ENCODE data around the gene OGA. TPM values are rescaled to one million over a fixed set of nuclear protein-coding genes. Genes with fewer than 3 reads are reported as not detected.

OGA gene
- total and polyA plus RNA-seq, 10 donors = 65.7 to 234 (median 162) TPM

GRCh38 chr10:101851411-101852116 lies 33.3 kb upstream of the OGA start:
- no peak overlapping the region for H3K27ac ChIP-seq
- peaks cover 0 to 56% (median 18%) of the 10 kb centered on the region in 6 donors for H3K36me3 ChIP-seq
- 88 to 92% (median 92%) methylated on average over 4 of the region's 4 CpGs for WGBS, 5 donors
- no peak for TF ChIP-seq POLR2AphosphoS5 (IDR thresholded peaks at IDR 0.05)
- TF ChIP-seq CTCF (IDR thresholded peaks at IDR 0.05 in 8 of 11, conservative IDR thresholded peaks at IDR 0.05 in 3 of 11) = no peak
- TF ChIP-seq POLR2A (IDR thresholded peaks at IDR 0.05) = no peak
- H3K4me3 ChIP-seq = no peak overlapping the region
- H3K4me1 ChIP-seq = peaks cover 0 to 27% (median 16%) of the 10 kb centered on the region in 6 donors
- intact Hi-C loops (cut with DNase I; ENCODE audit: low total_unique reads) = no loop called here
- H3K27me3 ChIP-seq (replicated peaks in 1 of 7) = no peaks in the 10 kb centered on the region
- H3K9me3 ChIP-seq = no peaks in the 10 kb centered on the region
- DNase-seq = no peak

- H3K4me1 ChIP-seq = peaks cover 0 to 27% (median 16%) of the 10 kb centered on the region in 6 donors
- no peak overlapping the region for H3K4me3 ChIP-seq
- H3K9me3 ChIP-seq = no peaks in the 10 kb centered on the region
- peaks cover 0 to 64% (median 26%) of the 10 kb centered on the region in 6 donors for H3K36me3 ChIP-seq
- WGBS, 5 donors = 84 to 94% (median 88%) methylated on average over 3 of the region's 3 CpGs
- H3K27ac ChIP-seq = no peak overlapping the region
- TF ChIP-seq POLR2A (IDR thresholded peaks at IDR 0.05) = no peak
- no peak for TF ChIP-seq CTCF (IDR thresholded peaks at IDR 0.05 in 8 of 11, conservative IDR thresholded peaks at IDR 0.05 in 3 of 11)
- no peak for TF ChIP-seq POLR2AphosphoS5 (IDR thresholded peaks at IDR 0.05)
- intact Hi-C loops (cut with DNase I; ENCODE audit: low total_unique reads) = no loop called here
- DNase-seq = no peak
- H3K27me3 ChIP-seq (replicated peaks in 1 of 7) = no peaks in the 10 kb centered on the region
These were observed 32.5 kb upstream of the OGA start for GRCh38 chr10:101850749-101851148.

GRCh38 chr10:101848894-101849351 lies 30.7 kb upstream of the OGA start:
- intact Hi-C loops (cut with DNase I; ENCODE audit: low total_unique reads) = no loop called here
- Histone ChIP-seq H3K27me3 (replicated peaks in 1 of 7) (no peaks in the 10 kb centered on the region), H3K9me3 (no peaks in the 10 kb centered on the region), H3K36me3 (peaks cover 0 to 73% (median 31%) of the 10 kb centered on the region in 6 donors), H3K4me1 (peaks cover 0 to 39% (median 23%) of the 10 kb centered on the region in 6 donors), H3K27ac (peak overlapping the region in 5 of 8 donors; percentile 12 to 67 (median 44)), H3K4me3 (peak overlapping the region in 1 of 8 donors; percentile 2)
- no peak for DNase-seq
- 25 to 59% (median 46%) methylated on average over 3 of the region's 3 CpGs for WGBS, 5 donors
- TF ChIP-seq CTCF (IDR thresholded peaks at IDR 0.05 in 8 of 11, conservative IDR thresholded peaks at IDR 0.05 in 3 of 11) = no peak
- no peak for TF ChIP-seq POLR2A (IDR thresholded peaks at IDR 0.05)
- TF ChIP-seq POLR2AphosphoS5 (IDR thresholded peaks at IDR 0.05) = peak in 1 of 3 donors; percentile 6

- Histone ChIP-seq H3K27ac (peak overlapping the region in 5 of 8 donors; percentile 12 to 67 (median 44)), H3K27me3 (replicated peaks in 1 of 7) (no peaks in the 10 kb centered on the region), H3K36me3 (peaks cover 0 to 73% (median 31%) of the 10 kb centered on the region in 6 donors), H3K9me3 (no peaks in the 10 kb centered on the region), H3K4me1 (peaks cover 0 to 44% (median 28%) of the 10 kb centered on the region in 6 donors), H3K4me3 (peak overlapping the region in 1 of 8 donors; percentile 2)
- no peak for TF ChIP-seq CTCF (IDR thresholded peaks at IDR 0.05 in 8 of 11, conservative IDR thresholded peaks at IDR 0.05 in 3 of 11)
- no peak for TF ChIP-seq POLR2A (IDR thresholded peaks at IDR 0.05)
- TF ChIP-seq POLR2AphosphoS5 (IDR thresholded peaks at IDR 0.05) = no peak
- intact Hi-C loops (cut with DNase I; ENCODE audit: low total_unique reads) = no loop called here
- DNase-seq = no peak
- 27 to 61% (median 52%) methylated on average over 3 to 4 of the region's 4 CpGs for WGBS, 5 donors
These were observed 30.2 kb upstream of the OGA start for GRCh38 chr10:101848408-101848807.
